Measurements from ENCODE around the gene LRRC23.

GRCh38 chr12:6938353-6939190 is 34.0 kb downstream of the LRRC23 start:
- TF ChIP-seq CTCF (IDR thresholded peaks at IDR 0.05) = no peak
- TF ChIP-seq EZH2 (IDR thresholded peaks at IDR 0.05) = no peak
- no peak for TF ChIP-seq EZH2phosphoT487 (IDR thresholded peaks at IDR 0.05)

Measured in neural progenitor cell (in vitro differentiated cells).